Posterior vena cava (tissue), 2 donors: ENCODE measurements around the gene CTDP1. TPM values are rescaled to one million over a fixed set of nuclear protein-coding genes. Genes with fewer than 3 reads are reported as not detected.
A peak's percentile ranks its signal among the peaks of the same experiment; 100 is the strongest.

Source experiments
- DNase-seq: peaks from one replicate; pipeline ENCODE4 v3.0.0-alpha.2; 2020; ENCODE audit warnings: low spot score
- intact Hi-C, 2 donors: fragments of 100-400 bp; cut with DNase I; formaldehyde crosslinking; loops; one replicate each; pipeline versions ENCODE4 v1.14.1 to v1.14.2; 2022 to 2023
- total RNA-seq, 2 donors: library from RNA; stranded (reverse); fragmentation: NEBNext Ultra II Directional; extraction: Animal tissue kit (Norgen Biotek cat#: 25700); gene quantifications; one replicate each; pipeline ENCODE4 v1.2.1, GENCODE V29; 2021
- donor health status: DM: yes; HTN: yes; CAD: no.
- donor health status: DM: yes; HTN: yes; CAD: no.

The CTDP1 gene
- total RNA-seq, 2 donors from 2014 or later = 13.8 to 15.4 TPM

GRCh38 chr18:79796016-79796415, 116.4 kb downstream of the CTDP1 start:
- peak; percentile 34 for DNase-seq

GRCh38 chr18:79796531-79797405, 117.2 kb downstream of the CTDP1 start:
- peak; percentile 61 for DNase-seq
- intact Hi-C loops = no loop called here

More at GRCh38 chr18:79796016-79796415, 116.4 kb downstream of the CTDP1 start:
- intact Hi-C loops = no loop called here

GRCh38 chr18:79797518-79798345, 118.1 kb downstream of the CTDP1 start, which contains the start of gene KCNG2:
Gene KCNG2 (plus strand): TSS chr18:79797938. CDS start chr18:79863668, 65,730 bp downstream.
- peak; percentile 81 for DNase-seq
- intact Hi-C loops = no loop called here

GRCh38 chr18:79798346-79798998, 118.9 kb downstream of the CTDP1 start:
- DNase-seq = peak; percentile 72
- intact Hi-C loops = no loop called here

GRCh38 chr18:79798999-79799370, 119.4 kb downstream of the CTDP1 start:
- DNase-seq = peak; percentile 61
- intact Hi-C loops = no loop called here

- DNase-seq = peak; percentile 72
- intact Hi-C loops = no loop called here
These were observed 120.2 kb downstream of the CTDP1 start for GRCh38 chr18:79799619-79800370.

GRCh38 chr18:79800371-79801180, 121.0 kb downstream of the CTDP1 start:
- peak; percentile 80 for DNase-seq
- intact Hi-C loops = no loop called here

GRCh38 chr18:79801217-79801616, 121.6 kb downstream of the CTDP1 start:
- intact Hi-C loops = no loop called here
- peak; percentile 63 for DNase-seq

GRCh38 chr18:79801641-79802040, 122.0 kb downstream of the CTDP1 start:
- intact Hi-C loops = no loop called here
- peak; percentile 38 for DNase-seq

GRCh38 chr18:79802298-79802697, 122.7 kb downstream of the CTDP1 start:
- intact Hi-C loops = no loop called here
- DNase-seq = peak; percentile 63

GRCh38 chr18:79803611-79804051, 124.0 kb downstream of the CTDP1 start:
- DNase-seq = peak; percentile 73
- intact Hi-C loops = no loop called here

Other genes with a start within 250 kb of the CTDP1 start
- under 1 TPM; 0.38 to 0.56 TPM for gene KCNG2, start 118.1 kb downstream of the CTDP1 start, total RNA-seq